OCI-LY7 (cell line): Measurements from ENCODE around the gene IL11. TPM values are rescaled to one million over a fixed set of nuclear protein-coding genes. Genes with fewer than 3 reads are reported as not detected.
"Not testable (repeated sequence)": the region's sequence is repeated elsewhere in the genome, so short reads cannot be mapped to it uniquely, and the experiment has no call there.

ENCODE experiments used
- BruUV-seq: library from RNA; stranded (reverse); fragments of 400-500 nt; replicated peaks from 2 replicates; lab custom pipeline; 2021; lab: Mats Ljungman, UMichigan
- CTCF ChIA-PET: fragments of 300-600 bp; sonication (Branson Sonifier 250); formaldehyde crosslinking; loops from one replicate; lab custom pipeline; 2022; ENCODE audit warnings: antibody characterized with exemption; ENCODE audit not compliant: unreplicated experiment; lab: Charles Lee
- POLR2A ChIA-PET: fragments of 300-600 bp; sonication (Branson Sonifier 250); formaldehyde crosslinking; loops from one replicate; lab custom pipeline; 2022; ENCODE audit warnings: antibody characterized with exemption; lab: Charles Lee
- DNase-seq: peaks from one replicate; pipeline ENCODE4 v3.0.0-alpha.2; 2015; ENCODE audit warnings: low spot score
- H2AFZ ChIP-seq: fragments of 200-600 bp; sonication (generic), shearing (Covaris generic); 2 replicates; pipeline ENCODE4 v1.6.1; 2014; ENCODE audit warnings: mild to moderate bottlenecking, antibody characterized with exemption, low read length, moderate library complexity
- H3K27ac ChIP-seq: fragments of 200-600 bp; sonication (generic); 2 replicates; pipeline ENCODE4 v1.5.1; 2014; ENCODE audit warnings: mixed run types, low read depth, mild to moderate bottlenecking, moderate library complexity, low read length, inconsistent platforms; ENCODE audit not compliant: poor library complexity, severe bottlenecking
- H3K36me3 ChIP-seq: fragments of 200-600 bp; sonication (generic); 2 replicates; pipeline ENCODE4 v1.6.1; 2014; ENCODE audit warnings: mild to moderate bottlenecking, antibody characterized with exemption, low read length, moderate library complexity, mixed read lengths; ENCODE audit not compliant: insufficient read depth
- H3K4me1 ChIP-seq: fragments of 200-600 bp; sonication (generic); 2 replicates; pipeline ENCODE4 v1.5.1; 2014; ENCODE audit warnings: mild to moderate bottlenecking, low read length; ENCODE audit not compliant: insufficient read depth, poor library complexity, severe bottlenecking
- H3K4me2 ChIP-seq: fragments of 200-600 bp; sonication (generic); 2 replicates; pipeline ENCODE4 v1.6.1; 2014; ENCODE audit warnings: mild to moderate bottlenecking, low read length
- H3K4me3 ChIP-seq: fragments of 200-600 bp; sonication (generic); 2 replicates; pipeline ENCODE4 v1.5.1; 2014; ENCODE audit warnings: mild to moderate bottlenecking, low read depth, low read length; ENCODE audit not compliant: poor library complexity, severe bottlenecking
- H3K79me2 ChIP-seq: fragments of 200-600 bp; sonication (generic); 2 replicates; pipeline ENCODE4 v1.6.1; 2016; ENCODE audit warnings: low read depth, mild to moderate bottlenecking, low read length, moderate library complexity, mixed read lengths; ENCODE audit not compliant: insufficient read depth
- H3K9me2 ChIP-seq: fragments of 200-600 bp; sonication (generic); 2 replicates; pipeline ENCODE4 v1.6.1; 2016; ENCODE audit warnings: mild to moderate bottlenecking, low read length, mixed read lengths; ENCODE audit not compliant: insufficient read depth
- H3K9me3 ChIP-seq: fragments of 200-600 bp; sonication (generic); 2 replicates; pipeline ENCODE4 v1.6.1; 2014; ENCODE audit warnings: mild to moderate bottlenecking, mixed run types, low read length, mixed read lengths
- H4K20me1 ChIP-seq: fragments of 200-600 bp; sonication (generic); 2 replicates; pipeline ENCODE4 v1.6.1; 2014; ENCODE audit warnings: mild to moderate bottlenecking, antibody characterized with exemption, low read length, moderate library complexity, mixed read lengths; ENCODE audit not compliant: insufficient read depth
- EZH2phosphoT487 ChIP-seq: fragments of 200-600 bp; sonication (generic); IDR thresholded peaks from 2 replicates; pipeline ENCODE4 v1.6.1; 2018; ENCODE audit warnings: low read depth, borderline replicate concordance, mild to moderate bottlenecking, mixed run types, antibody characterized with exemption, low read length, moderate library complexity, mixed read lengths
- intact Hi-C: fragments of 100-400 bp; cut with micrococcal nuclease; formaldehyde crosslinking; loops from one replicate; pipeline ENCODE4 v1.10.0; 2022; ENCODE audit not compliant: unreplicated experiment
- total RNA-seq, 2 experiments: library from RNA; depleted of rRNA in 1 of 2; stranded (reverse); fragments of >200 nt in 1 of 2; shearing (Covaris generic) in 1 of 2; gene quantifications; 2 replicates each; pipeline ENCODE4 v1.2.3, GENCODE V29; 2014 to 2022
- TF ChIP-seq, protein P1 (sequence below): fragments of 200-600 bp; sonication (generic); conservative IDR thresholded peaks from 2 replicates; pipeline ENCODE4 v1.5.1; 2014; ENCODE audit warnings: mild to moderate bottlenecking, antibody characterized with exemption, low read length, moderate library complexity, mixed read lengths

IL11 gene
- total RNA-seq, 2 experiments from 2014 or later, result 0.32 to 0.46 TPM

DNA sequence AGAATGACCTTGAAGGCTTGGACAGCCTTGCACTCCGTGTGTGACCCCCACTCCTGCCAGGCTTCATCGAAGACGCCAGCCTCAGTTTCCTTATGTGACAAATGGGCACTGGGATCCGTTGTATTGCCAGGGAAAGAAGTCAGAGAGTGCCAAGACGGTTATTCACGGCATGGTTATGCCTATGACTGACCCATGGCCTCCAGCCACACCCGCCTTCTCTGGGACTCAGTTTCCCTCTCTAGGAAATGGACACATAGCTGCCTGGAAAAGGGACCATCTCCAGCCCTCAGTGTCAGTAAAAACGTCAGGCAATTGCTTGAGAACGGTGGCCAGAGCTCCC, 38.2 kb upstream of the IL11 start:
- ChIA-PET CTCF (no interaction called here), POLR2A (no interaction called here)
- peaks cover 37% of the 10 kb centered on the region for H3K36me3 ChIP-seq
- H3K4me1 ChIP-seq, result peaks cover 32% of the 10 kb centered on the region
- DNase-seq, result no peak
- BruUV-seq, result TSS peak; percentile 94
- H3K27ac ChIP-seq, result peak overlapping the region; percentile 92
- H4K20me1 ChIP-seq, result peaks cover 20% of the 10 kb centered on the region
- intact Hi-C loops, result no loop called here
- H3K79me2 ChIP-seq, result peaks cover 36% of the 10 kb centered on the region
- H3K4me2 ChIP-seq, result peak overlapping the region; percentile 53
- H3K4me3 ChIP-seq, result peak overlapping the region; percentile 41
- no peak for TF ChIP-seq EZH2phosphoT487
- TF ChIP-seq, protein P1, sequence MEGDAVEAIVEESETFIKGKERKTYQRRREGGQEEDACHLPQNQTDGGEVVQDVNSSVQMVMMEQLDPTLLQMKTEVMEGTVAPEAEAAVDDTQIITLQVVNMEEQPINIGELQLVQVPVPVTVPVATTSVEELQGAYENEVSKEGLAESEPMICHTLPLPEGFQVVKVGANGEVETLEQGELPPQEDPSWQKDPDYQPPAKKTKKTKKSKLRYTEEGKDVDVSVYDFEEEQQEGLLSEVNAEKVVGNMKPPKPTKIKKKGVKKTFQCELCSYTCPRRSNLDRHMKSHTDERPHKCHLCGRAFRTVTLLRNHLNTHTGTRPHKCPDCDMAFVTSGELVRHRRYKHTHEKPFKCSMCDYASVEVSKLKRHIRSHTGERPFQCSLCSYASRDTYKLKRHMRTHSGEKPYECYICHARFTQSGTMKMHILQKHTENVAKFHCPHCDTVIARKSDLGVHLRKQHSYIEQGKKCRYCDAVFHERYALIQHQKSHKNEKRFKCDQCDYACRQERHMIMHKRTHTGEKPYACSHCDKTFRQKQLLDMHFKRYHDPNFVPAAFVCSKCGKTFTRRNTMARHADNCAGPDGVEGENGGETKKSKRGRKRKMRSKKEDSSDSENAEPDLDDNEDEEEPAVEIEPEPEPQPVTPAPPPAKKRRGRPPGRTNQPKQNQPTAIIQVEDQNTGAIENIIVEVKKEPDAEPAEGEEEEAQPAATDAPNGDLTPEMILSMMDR, result no peak
- H2AFZ ChIP-seq, result peak overlapping the region; percentile 53; the same call in 1 of the 2 replicates
- no peaks in the 10 kb centered on the region for H3K9me2 ChIP-seq
- peaks cover 21% of the 10 kb centered on the region; the same call in 1 of the 2 replicates for H3K9me3 ChIP-seq

DNA sequence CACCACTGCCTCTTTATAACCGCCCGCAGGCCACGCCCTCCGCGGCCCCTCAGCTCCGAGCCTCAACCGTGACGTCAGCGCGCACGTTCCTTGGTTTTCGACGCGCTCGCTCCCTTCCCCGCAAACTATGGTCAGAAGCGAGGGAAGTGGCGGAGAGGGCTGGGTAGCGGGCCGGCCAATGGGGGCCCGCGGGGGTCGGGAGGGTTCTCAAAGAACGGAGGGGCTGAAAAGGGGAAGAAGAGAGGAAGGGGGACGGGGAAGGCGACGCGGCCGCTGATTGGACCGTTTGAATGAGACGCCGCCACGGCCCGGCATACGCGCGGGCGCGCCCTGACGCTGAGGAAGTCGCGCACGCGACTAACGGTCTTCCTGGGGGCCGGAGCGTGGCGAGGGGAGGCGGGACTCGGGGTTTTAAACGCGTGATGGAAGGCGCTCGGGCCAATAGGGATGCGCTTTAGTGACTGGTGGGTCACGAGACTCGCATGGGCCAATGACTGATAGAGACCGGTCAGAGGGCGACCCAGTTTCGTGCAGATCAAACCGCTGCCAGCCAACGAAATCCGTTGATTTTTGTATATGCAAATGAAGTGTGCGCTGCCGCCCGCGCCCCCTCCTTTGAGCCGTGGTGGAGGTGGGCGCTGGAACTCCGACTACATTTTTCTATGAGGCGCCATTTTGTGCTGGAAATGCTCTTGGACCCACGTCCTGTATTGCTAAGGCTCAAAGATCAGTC, 37.7 kb upstream of the IL11 start:
- Histone ChIP-seq H3K4me1 (peaks cover 32% of the 10 kb centered on the region), H2AFZ (peak overlapping the region; percentile 53; the same call in 1 of the 2 replicates), H3K36me3 (peaks cover 42% of the 10 kb centered on the region), H3K4me3 (peak overlapping the region; percentile 100), H3K9me2 (no peaks in the 10 kb centered on the region), H3K4me2 (peak overlapping the region; percentile 89), H3K27ac (peak overlapping the region; percentile 92), H4K20me1 (peaks cover 23% of the 10 kb centered on the region), H3K9me3 (peaks cover 21% of the 10 kb centered on the region; the same call in 1 of the 2 replicates), H3K79me2 (peaks cover 41% of the 10 kb centered on the region)
- intact Hi-C loops, result loop anchor here (2.0 kb wide), 1 partner anchor 127 kb away; the partner anchor contains the start of gene HSPBP1
- BruUV-seq, result no TSS peak
- peak; percentile 100 for DNase-seq
- ChIA-PET CTCF (no interaction called here), POLR2A (interaction anchor here (0.6 kb wide), 1 partner anchor 231 kb away, joined by 6 read pairs; no protein-coding TSS in a partner anchor)
- TF ChIP-seq EZH2phosphoT487, result no peak
- TF ChIP-seq, protein P1, result no peak

DNA sequence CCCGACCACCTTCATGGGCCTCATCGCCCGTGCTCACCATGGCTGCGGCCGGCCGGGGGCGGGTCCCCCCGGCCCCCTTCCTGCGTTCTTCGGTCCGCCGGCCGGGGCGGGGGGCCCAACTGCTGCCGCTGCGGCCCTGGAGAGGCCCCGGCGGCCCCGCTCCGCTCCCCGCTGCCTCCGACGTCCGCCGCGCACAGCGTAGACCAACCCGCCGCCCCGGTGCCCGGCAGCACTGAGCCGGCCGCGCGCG, 37.2 kb upstream of the IL11 start, which contains the start of gene UBE2S:
UBE2S (minus strand) TSS at position 239 of the 250 bp plus-strand sequence; CDS start at position 40, 199 bp downstream.
- BruUV-seq, DNase-seq, CTCF ChIA-PET, H3K9me2 ChIP-seq: not testable (repeated sequence)
- H3K4me3 ChIP-seq, result peak within 1 kb of the TSS; percentile 100
- H3K4me2 ChIP-seq, result peak within 1 kb of the TSS; percentile 89
- H3K36me3 ChIP-seq, result peaks cover 47% of the 10 kb centered on the region
- POLR2A ChIA-PET, result interaction anchor here (0.6 kb wide), 1 partner anchor 231 kb away, joined by 6 read pairs; no protein-coding TSS in a partner anchor
- peak within 1 kb of the TSS; percentile 53; the same call in 1 of the 2 replicates for H2AFZ ChIP-seq
- peaks cover 32% of the 10 kb centered on the region for H3K4me1 ChIP-seq
- peaks cover 21% of the 10 kb centered on the region; the same call in 1 of the 2 replicates for H3K9me3 ChIP-seq
- peak within 1 kb of the TSS; percentile 92 for H3K27ac ChIP-seq
- H3K79me2 ChIP-seq, result peaks cover 46% of the 10 kb centered on the region
- H4K20me1 ChIP-seq, result peaks cover 27% of the 10 kb centered on the region
- intact Hi-C loops, result loop anchor here (2.0 kb wide), 1 partner anchor 127 kb away; the partner anchor contains the start of gene HSPBP1
